ENCODE results near the gene CEP83.

DNA sequence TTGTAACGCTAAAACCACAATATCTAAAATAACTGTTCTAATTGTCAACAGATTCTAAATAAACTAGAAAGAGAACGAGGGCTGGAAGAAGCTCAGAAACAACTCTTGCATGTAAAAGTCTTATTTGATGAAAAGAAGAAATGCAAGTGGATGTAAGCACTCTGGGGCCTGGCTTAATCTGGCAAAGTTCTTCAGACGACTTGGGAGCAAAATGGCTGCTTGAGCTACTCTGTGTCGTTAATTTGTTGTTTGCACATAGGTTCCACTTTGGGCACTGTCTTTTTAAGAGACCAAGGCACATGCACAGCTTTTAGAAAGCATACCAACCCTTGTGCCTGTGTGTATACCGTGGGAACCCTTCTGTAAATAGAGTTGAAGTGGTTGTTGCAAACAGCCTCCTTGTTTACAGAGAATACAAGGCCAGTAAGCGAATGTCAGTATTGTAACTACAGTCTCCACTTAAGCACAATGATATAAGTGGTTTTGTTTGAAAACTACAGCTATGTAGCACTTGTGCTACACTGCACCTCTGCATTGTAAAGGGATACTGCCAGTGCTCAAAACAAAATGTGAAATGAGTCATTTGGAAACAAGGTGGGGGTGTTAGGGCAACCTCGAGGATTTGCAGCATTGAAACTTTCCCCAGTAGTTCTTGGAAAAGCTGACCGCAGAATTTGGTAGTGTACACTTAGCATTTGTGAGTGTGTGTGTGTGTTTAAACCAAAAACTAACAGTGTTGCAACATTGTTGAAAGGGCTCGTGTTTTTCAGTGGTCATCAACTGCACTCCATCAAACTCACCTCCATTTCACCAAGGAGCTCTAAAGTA is 154.3 kb downstream of the CEP83 start:
- TF ChIP-seq RAD21 (IDR thresholded peaks at IDR 0.05; ENCODE audit: low read depth): no peak
- TF ChIP-seq, protein P1, sequence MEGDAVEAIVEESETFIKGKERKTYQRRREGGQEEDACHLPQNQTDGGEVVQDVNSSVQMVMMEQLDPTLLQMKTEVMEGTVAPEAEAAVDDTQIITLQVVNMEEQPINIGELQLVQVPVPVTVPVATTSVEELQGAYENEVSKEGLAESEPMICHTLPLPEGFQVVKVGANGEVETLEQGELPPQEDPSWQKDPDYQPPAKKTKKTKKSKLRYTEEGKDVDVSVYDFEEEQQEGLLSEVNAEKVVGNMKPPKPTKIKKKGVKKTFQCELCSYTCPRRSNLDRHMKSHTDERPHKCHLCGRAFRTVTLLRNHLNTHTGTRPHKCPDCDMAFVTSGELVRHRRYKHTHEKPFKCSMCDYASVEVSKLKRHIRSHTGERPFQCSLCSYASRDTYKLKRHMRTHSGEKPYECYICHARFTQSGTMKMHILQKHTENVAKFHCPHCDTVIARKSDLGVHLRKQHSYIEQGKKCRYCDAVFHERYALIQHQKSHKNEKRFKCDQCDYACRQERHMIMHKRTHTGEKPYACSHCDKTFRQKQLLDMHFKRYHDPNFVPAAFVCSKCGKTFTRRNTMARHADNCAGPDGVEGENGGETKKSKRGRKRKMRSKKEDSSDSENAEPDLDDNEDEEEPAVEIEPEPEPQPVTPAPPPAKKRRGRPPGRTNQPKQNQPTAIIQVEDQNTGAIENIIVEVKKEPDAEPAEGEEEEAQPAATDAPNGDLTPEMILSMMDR (IDR thresholded peaks at IDR 0.05 in 2 of 3, conservative IDR thresholded peaks at IDR 0.05 in 1 of 3; ENCODE audit: borderline replicate concordance in 1 of 3, insufficient read depth in 1 of 3, low read depth in 2 of 3, low read length in 2 of 3): no peak
- no peak for TF ChIP-seq ZNF274 (IDR thresholded peaks at IDR 0.05; ENCODE audit: low read depth, low read length)
- TF ChIP-seq ELF1 (IDR thresholded peaks at IDR 0.05; ENCODE audit: borderline replicate concordance, low read depth): no peak
- no peak for TF ChIP-seq POLR2A (IDR thresholded peaks at IDR 0.05; ENCODE audit: borderline replicate concordance, extremely low read depth, insufficient read depth, insufficient read length)
- no peak for TF ChIP-seq TCF7L2 (IDR thresholded peaks at IDR 0.05; ENCODE audit: borderline replicate concordance, extremely low read depth, insufficient read depth, insufficient read length)

Measured in HCT116 (cell line).